GM18502 (cell line): ENCODE data around the gene PGM5.

Experiments
- ATAC-seq: cut with Tn5 transposase; IDR thresholded peaks from one replicate; pipeline ENCODE4 v1.9.1; 2021; ENCODE audit warnings: mild to moderate bottlenecking; ENCODE audit not compliant: unreplicated experiment, poor library complexity

Gene PGM5

GRCh38 chr9:68429631-68430030, 73.2 kb downstream of the PGM5 start:
- ATAC-seq: no peak

DNA sequence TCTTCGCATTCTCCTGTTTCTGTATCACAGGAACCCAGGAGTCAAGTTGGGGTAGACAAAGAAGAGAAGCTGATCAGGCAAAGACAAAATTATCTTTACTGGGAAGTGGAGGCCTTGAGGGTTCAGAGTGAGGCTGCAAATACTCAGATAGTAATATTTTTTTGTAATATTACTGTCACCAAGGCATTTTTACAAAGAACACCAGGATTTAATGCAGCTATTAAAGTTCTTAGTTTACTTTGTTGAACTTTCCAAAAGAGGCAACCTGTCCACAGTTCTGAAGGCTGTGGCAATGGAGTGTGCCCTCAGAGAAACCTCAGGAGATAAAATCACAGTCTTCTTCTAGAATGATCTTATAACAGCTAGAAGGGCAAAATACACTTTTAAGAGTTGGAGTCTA, 74.9 kb downstream of the PGM5 start:
- no peak for ATAC-seq

GRCh38 chr9:68433531-68434110, 77.2 kb downstream of the PGM5 start:
- no peak for ATAC-seq

- ATAC-seq: no peak
Observed at GRCh38 chr9:68437785-68438184, 81.4 kb downstream of the PGM5 start.

- ATAC-seq: no peak
Observed at GRCh38 chr9:68443624-68444023, 87.2 kb downstream of the PGM5 start.

- no peak for ATAC-seq
Observed at GRCh38 chr9:68446836-68447235, 90.4 kb downstream of the PGM5 start.

- ATAC-seq: no peak
Observed at GRCh38 chr9:68447611-68448010, 91.2 kb downstream of the PGM5 start.

DNA sequence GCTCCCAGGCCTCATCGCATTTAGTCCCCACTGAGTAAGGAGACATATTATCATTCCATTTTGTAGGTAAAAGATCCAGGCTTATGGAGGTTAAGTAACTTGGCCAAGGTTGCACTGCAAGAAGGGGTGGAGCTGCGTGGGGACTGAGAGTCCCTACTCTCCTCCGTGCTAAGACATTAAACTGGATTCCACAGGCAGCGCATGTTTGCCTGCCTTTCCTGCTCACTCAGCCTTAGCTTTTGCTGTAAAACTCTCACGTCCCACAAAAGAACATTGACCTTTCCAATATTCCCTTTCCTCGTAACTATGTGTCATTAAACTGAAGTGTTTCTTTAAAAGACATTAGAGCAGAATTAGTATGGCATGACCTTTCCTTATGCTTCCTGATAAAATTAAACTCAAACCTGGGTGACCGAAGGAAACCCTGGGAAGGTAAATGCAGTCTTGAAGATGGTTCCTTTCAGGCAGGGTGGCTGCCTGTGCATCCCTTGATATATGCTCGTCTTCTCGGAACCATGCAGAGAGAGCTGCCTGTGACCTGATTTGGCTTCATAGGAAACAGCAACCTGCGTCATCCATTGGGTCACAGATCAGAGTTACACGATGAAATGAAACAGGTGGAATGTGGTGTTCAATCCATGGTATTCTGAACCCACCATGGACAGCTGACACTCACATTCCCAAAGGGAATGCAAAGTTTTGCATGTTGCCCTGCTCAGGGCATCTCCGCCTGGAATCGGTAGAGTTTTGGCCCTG, 98.3 kb downstream of the PGM5 start:
- no peak for ATAC-seq

- ATAC-seq: no peak
Observed at GRCh38 chr9:68455451-68455850, 99.0 kb downstream of the PGM5 start.

- no peak for ATAC-seq
Observed at GRCh38 chr9:68457803-68458202, 101.4 kb downstream of the PGM5 start.

- ATAC-seq: no peak
Observed at GRCh38 chr9:68458918-68459317, 102.5 kb downstream of the PGM5 start.

DNA sequence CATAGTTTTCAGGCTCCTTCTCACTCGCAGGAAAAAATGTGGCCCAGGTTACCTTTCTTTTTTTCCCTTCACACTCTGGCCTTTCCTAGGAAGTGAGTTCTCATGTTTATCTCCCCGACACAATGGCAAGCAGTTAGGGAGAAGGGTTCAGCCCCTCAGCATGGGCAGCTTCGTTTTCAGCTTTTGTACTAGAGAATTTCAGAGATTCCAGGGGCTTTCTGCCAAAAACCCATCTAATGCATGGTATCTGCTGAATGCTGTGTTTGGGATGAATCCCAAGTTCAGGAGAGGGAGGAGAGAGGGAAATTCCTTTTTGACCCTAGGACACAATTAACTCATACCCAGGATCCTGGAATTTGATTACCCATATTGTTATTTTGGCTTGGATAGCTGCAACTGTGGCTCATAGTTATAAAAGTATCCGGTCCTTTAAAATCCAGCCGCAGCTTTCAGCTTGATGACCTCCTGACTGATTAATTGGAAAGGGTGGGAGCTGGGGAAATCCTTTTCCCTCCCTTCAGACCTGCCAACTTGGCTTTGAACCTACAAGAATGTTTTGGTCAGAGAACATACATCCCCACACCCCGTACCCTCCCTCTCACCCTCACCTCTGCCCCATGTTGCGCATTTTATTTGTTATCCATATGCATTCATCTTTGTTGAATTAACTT, 105.8 kb downstream of the PGM5 start:
- no peak for ATAC-seq

- ATAC-seq: no peak
Observed at GRCh38 chr9:68470067-68470466, 113.7 kb downstream of the PGM5 start.

GRCh38 chr9:68470634-68471033, 114.2 kb downstream of the PGM5 start:
- ATAC-seq: no peak

GRCh38 chr9:68472119-68472518, 115.7 kb downstream of the PGM5 start:
- no peak for ATAC-seq

DNA sequence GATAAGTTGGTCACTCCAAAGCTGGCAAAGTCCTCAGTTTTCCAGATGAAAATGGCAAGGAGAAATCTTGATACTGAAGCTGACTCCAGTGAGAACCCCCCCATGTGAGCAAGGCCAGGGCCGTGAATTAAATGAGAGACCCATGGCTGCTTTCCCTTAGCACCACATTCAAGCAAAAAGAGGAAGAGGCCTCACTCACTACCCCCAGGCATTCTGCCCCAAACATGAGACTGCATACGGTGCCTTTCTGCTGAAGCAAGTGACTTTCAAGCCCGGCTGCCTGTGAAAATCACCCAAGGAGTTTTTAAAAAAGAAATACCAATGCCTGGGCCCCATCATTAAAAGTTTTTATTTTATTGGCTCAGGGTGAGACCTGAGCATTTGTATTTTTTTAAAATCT, 117.4 kb downstream of the PGM5 start:
- ATAC-seq: no peak

DNA sequence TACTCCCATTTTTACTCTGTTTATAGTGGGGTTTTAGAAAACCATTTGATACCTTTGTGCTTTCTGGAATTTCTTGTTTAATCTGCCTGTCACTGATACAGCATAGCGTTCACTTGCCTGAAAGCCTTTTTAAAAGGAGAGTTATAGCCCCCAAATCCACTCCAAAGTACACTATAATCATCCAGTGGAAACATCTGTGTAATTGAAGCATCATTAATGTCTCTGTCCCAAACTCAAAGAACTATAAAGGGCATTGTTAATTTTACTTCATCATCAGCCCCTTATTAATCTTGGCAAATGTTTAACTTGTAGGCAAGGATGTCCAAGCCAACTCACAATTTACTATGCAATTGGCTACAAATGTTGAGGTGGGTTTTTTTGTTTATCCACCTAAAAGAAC, 120.0 kb downstream of the PGM5 start:
- ATAC-seq: no peak

GRCh38 chr9:68476847-68477246, 120.4 kb downstream of the PGM5 start:
- no peak for ATAC-seq

DNA sequence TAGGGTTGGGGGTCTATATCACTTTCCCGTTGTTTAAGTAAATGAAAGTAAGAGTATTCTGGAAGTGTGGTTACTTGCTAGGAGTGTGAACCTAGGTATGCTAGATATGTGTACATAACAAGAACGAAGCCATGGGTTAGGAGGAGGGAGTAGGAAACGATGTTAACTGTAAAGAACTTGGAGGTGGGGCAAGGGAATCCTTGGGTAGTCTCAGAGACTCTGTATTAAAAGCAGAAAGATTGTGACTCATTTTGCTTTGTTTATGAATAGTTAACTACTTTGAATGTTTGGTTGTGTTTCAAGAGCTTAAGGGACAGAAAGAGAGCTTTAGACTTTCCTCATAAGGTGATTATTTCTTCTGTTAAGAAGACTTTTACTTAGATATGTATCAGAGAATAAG, 124.4 kb downstream of the PGM5 start:
- ATAC-seq: no peak

- no peak for ATAC-seq
Observed at GRCh38 chr9:68482548-68482947, 126.1 kb downstream of the PGM5 start.

DNA sequence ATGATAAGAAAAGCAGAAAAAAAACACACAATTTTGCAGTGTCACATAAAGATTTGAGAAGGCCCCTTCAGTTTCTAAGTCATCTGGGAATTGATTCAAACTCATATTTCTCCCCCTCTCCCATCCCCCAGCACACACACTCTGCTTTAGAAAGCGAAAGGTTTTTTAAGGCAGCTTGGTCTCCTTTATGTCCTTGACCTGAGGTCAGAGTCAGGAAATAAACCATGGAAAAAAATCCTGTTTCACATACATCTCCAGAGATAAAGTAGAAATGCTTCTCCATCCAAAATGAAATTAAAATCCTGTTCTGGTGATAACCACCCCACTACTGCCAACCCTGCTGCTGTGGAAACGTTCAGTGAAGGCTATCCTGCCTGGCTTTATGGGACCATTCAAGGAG, 131.7 kb downstream of the PGM5 start:
- no peak for ATAC-seq

- no peak for ATAC-seq
Observed at GRCh38 chr9:68489646-68490045, 133.2 kb downstream of the PGM5 start.
